ENCODE results near the gene AKAP13. TPM values are rescaled to one million over a fixed set of nuclear protein-coding genes. Genes with fewer than 3 reads are reported as not detected.

AKAP13 gene
- total and polyA plus RNA-seq, 2 of the 8 experiments (the other 6 are each of a cell fraction or from before 2014, with no cell fraction given), result 14.0 to 46.2 TPM

DNA sequence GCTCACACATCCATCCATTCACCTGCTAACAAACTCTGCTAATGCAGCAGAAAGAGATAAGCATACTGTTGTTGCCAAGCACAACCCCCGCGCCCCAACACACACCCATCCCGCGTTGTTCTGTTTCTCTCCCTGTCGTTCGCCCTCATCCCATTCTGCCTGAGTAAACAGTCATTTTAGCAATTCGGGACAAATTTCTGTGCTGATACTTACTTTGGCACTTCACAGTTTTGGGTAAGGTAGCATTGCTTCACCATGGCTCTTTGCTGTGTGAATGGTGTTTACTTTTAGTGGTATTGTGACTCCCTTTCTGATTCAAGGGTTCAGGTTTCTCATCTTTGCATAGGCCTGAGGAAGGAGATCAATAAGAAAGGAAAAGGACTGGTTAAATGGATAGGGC is 149.7 kb downstream of the AKAP13 start:
- Histone ChIP-seq H2BK12ac (ENCODE audit: low read depth, low read length) (no peak overlapping the region), H3K23me2 (ENCODE audit: low read depth, low read length) (no peaks in the 10 kb centered on the region), H3K9ac (replicated peaks in 1 of 4; ENCODE audit: extremely low read depth in 1 of 4, low read depth in 3 of 4, low read length in 3 of 4) (no peak overlapping the region), H2AK5ac (ENCODE audit: low read depth, low read length) (no peak overlapping the region), H3K4me2 (ENCODE audit: insufficient read depth in 1 of 2, low read depth in 2 of 2, low read length in 2 of 2) (peak overlapping the region in 1 of 2 experiments; percentile 21; a peak in 1 of 4 replicates), H3K27me3 (replicated peaks in 1 of 4; ENCODE audit: control insufficient read depth in 3 of 4, extremely low read depth in 1 of 4, insufficient read depth in 3 of 4, low read length in 3 of 4) (no peaks in the 10 kb centered on the region), H3K4ac (replicated peaks; ENCODE audit: insufficient read length, low read depth, low read length) (no peak overlapping the region), H2BK15ac (ENCODE audit: low read length) (no peak overlapping the region), H4K20me1 (replicated peaks in 1 of 2; ENCODE audit: control insufficient read depth in 1 of 2, insufficient read depth in 2 of 2, low read length in 2 of 2) (peaks cover 0 to 7% of the 10 kb centered on the region in 2 experiments), H3K36me3 (ENCODE audit: control insufficient read depth in 2 of 4, insufficient read depth in 4 of 4, low read length in 3 of 4) (peaks cover 0 to 9% (median 0%) of the 10 kb centered on the region in 4 experiments; a peak in 3 of 8 replicates), H3K4me1 (replicated peaks in 1 of 4; ENCODE audit: control insufficient read depth in 3 of 4, insufficient read depth in 4 of 4, low read length in 3 of 4) (peaks cover 0 to 7% (median 4%) of the 10 kb centered on the region in 4 experiments; a peak in 4 of 7 replicates), H3K79me2 (ENCODE audit: control insufficient read depth in 1 of 2, insufficient read depth in 2 of 2, low read length in 2 of 2) (peaks cover 0 to 2% of the 10 kb centered on the region in 2 experiments; a peak in 1 of 4 replicates), H2AFZ (ENCODE audit: low read length) (no peak overlapping the region), H3K23ac (ENCODE audit: insufficient read length) (no peak overlapping the region), H4K5ac (ENCODE audit: insufficient read length, low read depth, low read length) (no peak overlapping the region), H4K8ac (ENCODE audit: extremely low read depth, insufficient read depth, low read length) (no peak overlapping the region), H3K18ac (ENCODE audit: extremely low read depth, low read length) (no peak overlapping the region), H3K9me3 (ENCODE audit: insufficient read depth in 2 of 2, low read depth in 1 of 2, low read length in 1 of 2) (no peaks in the 10 kb centered on the region), H2BK120ac (replicated peaks; ENCODE audit: low read depth, low read length) (no peak overlapping the region), H3K14ac (ENCODE audit: insufficient read length) (no peak overlapping the region), H3K56ac (replicated peaks; ENCODE audit: insufficient read length, low read depth, low read length) (no peak overlapping the region), H3K27ac (ENCODE audit: low read depth, low read length) (no peak overlapping the region), H2BK5ac (ENCODE audit: low read depth, low read length) (no peak overlapping the region), H4K91ac (replicated peaks; ENCODE audit: insufficient read length, low read length) (no peak overlapping the region), H2BK20ac (ENCODE audit: low read length) (no peak overlapping the region), H3K79me1 (ENCODE audit: low read depth, low read length) (no peaks in the 10 kb centered on the region), H3K4me3 (ENCODE audit: extremely low read depth in 1 of 4, insufficient read depth in 2 of 4, low read depth in 3 of 4, low read length in 4 of 4) (no peak overlapping the region)
- DNase-seq (ENCODE audit: low read depth in 1 of 2, low spot score in 2 of 2) (no peak), FAIRE-seq (no peak)
- CTCF ChIA-PET (ENCODE audit: partially characterized antibody), result no interaction called here
- 76% methylated on average over 7 of the region's 7 CpGs; no CpG with 5 or more reads in 1 of the 2 experiments for WGBS, 2 experiments (ENCODE audit: extremely low coverage in 1 of 2, insufficient coverage in 1 of 2, insufficient read length in 1 of 2, insufficient replicate concordance in 2 of 2, low coverage in 1 of 2, low lambda C conversion rate in 2 of 2, missing lambda C conversion rate in 1 of 2)
- POLR2A ChIA-PET (ENCODE audit: partially characterized antibody), result no interaction called here
- TF ChIP-seq SUZ12 (IDR thresholded peaks at IDR 0.05; ENCODE audit: low read length) (no peak), MAFK (IDR thresholded peaks at IDR 0.05; ENCODE audit: low read depth, low read length) (no peak), RBBP5 (IDR thresholded peaks at IDR 0.05; ENCODE audit: borderline replicate concordance, low read depth, low read length) (no peak), RXRA (IDR thresholded peaks at IDR 0.05; ENCODE audit: insufficient read depth, low read depth, low read length) (no peak), SIX5 (IDR thresholded peaks at IDR 0.05; ENCODE audit: low read depth, low read length) (no peak), ASH2L (IDR thresholded peaks at IDR 0.05; ENCODE audit: low read length) (no peak), GABPA (IDR thresholded peaks at IDR 0.05; ENCODE audit: borderline replicate concordance, insufficient read depth, low read length) (no peak), TAF1 (IDR thresholded peaks at IDR 0.05; ENCODE audit: low read depth, low read length) (no peak), SIN3A (conservative IDR thresholded peaks at IDR 0.05 in 1 of 2, IDR thresholded peaks at IDR 0.05 in 1 of 2; ENCODE audit: low read depth in 1 of 2, low read length in 2 of 2) (no peak)
- TF ChIP-seq, protein P1, sequence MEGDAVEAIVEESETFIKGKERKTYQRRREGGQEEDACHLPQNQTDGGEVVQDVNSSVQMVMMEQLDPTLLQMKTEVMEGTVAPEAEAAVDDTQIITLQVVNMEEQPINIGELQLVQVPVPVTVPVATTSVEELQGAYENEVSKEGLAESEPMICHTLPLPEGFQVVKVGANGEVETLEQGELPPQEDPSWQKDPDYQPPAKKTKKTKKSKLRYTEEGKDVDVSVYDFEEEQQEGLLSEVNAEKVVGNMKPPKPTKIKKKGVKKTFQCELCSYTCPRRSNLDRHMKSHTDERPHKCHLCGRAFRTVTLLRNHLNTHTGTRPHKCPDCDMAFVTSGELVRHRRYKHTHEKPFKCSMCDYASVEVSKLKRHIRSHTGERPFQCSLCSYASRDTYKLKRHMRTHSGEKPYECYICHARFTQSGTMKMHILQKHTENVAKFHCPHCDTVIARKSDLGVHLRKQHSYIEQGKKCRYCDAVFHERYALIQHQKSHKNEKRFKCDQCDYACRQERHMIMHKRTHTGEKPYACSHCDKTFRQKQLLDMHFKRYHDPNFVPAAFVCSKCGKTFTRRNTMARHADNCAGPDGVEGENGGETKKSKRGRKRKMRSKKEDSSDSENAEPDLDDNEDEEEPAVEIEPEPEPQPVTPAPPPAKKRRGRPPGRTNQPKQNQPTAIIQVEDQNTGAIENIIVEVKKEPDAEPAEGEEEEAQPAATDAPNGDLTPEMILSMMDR (IDR thresholded peaks at IDR 0.05; ENCODE audit: control extremely low read depth in 1 of 3, insufficient read depth in 1 of 3, low read depth in 1 of 3, low read length in 3 of 3), result no peak

All from H1 (cell line).